Measurements from ENCODE around the gene PPP1R26. TPM values are rescaled to one million over a fixed set of nuclear protein-coding genes. Genes with fewer than 3 reads are reported as not detected.
"Not testable (repeated sequence)": the region's sequence is repeated elsewhere in the genome, so short reads cannot be mapped to it uniquely, and the experiment has no call there.

Gene PPP1R26
- total RNA-seq, 4 donors from 2014 or later, result 22.3 to 29.8 (median 25.7) TPM

- Histone ChIP-seq H3K27me3 (no peaks in the 10 kb centered on the region), H3K36me3 (no peaks in the 10 kb centered on the region), H3K4me1 (peaks cover 34 to 39% of the 10 kb centered on the region in 2 donors), H3K9me3 (no peaks in the 10 kb centered on the region), H3K27ac (peak overlapping the region; percentile 75 to 87 (median 85)), H3K4me3 (replicated peaks in 1 of 3) (no peak overlapping the region)
- TF ChIP-seq CTCF (IDR thresholded peaks at IDR 0.05) (peak in 4 of 6 experiments; percentile 4 to 38 (median 22)), POLR2A (IDR thresholded peaks at IDR 0.05) (no peak)
- intact Hi-C loops (cut with DNase I), result no loop called here
- WGBS, 2 donors, result 47 to 64% methylated on average over 8 to 10 of the region's 10 CpGs
- peak; percentile 43 to 52 for DNase-seq
Observed at GRCh38 chr9:135440620-135441019, 39.0 kb upstream of the PPP1R26 start.

- H3K4me1 ChIP-seq, result peaks cover 34 to 39% of the 10 kb centered on the region in 2 donors
- H3K4me3 ChIP-seq (replicated peaks in 1 of 3); H3K9me3 ChIP-seq; H3K27me3 ChIP-seq; H3K36me3 ChIP-seq; intact Hi-C loops (cut with DNase I): not testable (repeated sequence)
- WGBS, 2 donors, result 12 to 20% methylated on average over 15 to 23 of the region's 23 CpGs
- peak overlapping the region; percentile 75 to 87 (median 85) for H3K27ac ChIP-seq
- TF ChIP-seq CTCF (IDR thresholded peaks at IDR 0.05), result peak in 1 of 6 experiments; percentile 30
- TF ChIP-seq POLR2A (IDR thresholded peaks at IDR 0.05), result peak in 1 of 2 donors; percentile 31
- peak; percentile 79 to 82 for DNase-seq
Observed at GRCh38 chr9:135441105-135442071, 38.2 kb upstream of the PPP1R26 start.

DNA sequence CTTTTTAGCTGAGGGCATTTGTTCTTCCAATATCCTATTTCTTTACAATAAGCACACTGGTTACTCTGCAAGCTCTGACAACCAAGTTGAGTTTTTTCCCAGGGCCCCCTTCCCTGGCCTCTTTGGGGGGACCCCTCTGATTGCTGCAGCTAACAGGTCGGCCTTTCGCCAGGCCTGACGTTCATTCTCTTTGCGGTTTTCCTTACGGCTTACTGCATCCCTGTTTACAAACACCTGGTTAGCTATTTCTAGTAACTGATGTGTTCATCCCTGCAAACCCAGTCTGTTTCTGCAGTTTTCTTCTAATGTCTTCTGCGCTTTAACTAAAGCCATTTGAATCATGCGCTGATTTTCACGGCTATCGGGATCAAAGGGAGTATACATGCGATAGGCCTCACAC lies 37.5 kb upstream of the PPP1R26 start:
- WGBS, 2 donors, result 42 to 45% methylated on average over 10 of the region's 10 CpGs

GRCh38 chr9:135443797-135444425 lies 35.7 kb upstream of the PPP1R26 start:
- Histone ChIP-seq H3K27me3 (no peaks in the 10 kb centered on the region), H3K36me3 (no peaks in the 10 kb centered on the region), H3K4me1 (peaks cover 32 to 36% of the 10 kb centered on the region in 2 donors), H3K9me3 (no peaks in the 10 kb centered on the region), H3K4me3 (replicated peaks in 1 of 3) (peak overlapping the region in 1 of 3 donors; percentile 31), H3K27ac (peak overlapping the region; percentile 75 to 87 (median 85))
- intact Hi-C loops (cut with DNase I), result no loop called here
- TF ChIP-seq CTCF (IDR thresholded peaks at IDR 0.05) (peak in 1 of 6 experiments; percentile 8), POLR2A (IDR thresholded peaks at IDR 0.05) (peak in 1 of 2 donors; percentile 62)
- WGBS, 2 donors, result 27 to 40% methylated on average over 26 to 28 of the region's 28 CpGs
- DNase-seq, result peak; percentile 88 to 92

More for the DNA sequence above, 37.5 kb upstream of the PPP1R26 start:
- H3K4me3 ChIP-seq (replicated peaks in 1 of 3), result no peak overlapping the region
- H3K27ac ChIP-seq, result peak overlapping the region; percentile 75 to 87 (median 85)
- H3K27me3 ChIP-seq, result no peaks in the 10 kb centered on the region
- TF ChIP-seq CTCF (IDR thresholded peaks at IDR 0.05) (no peak), POLR2A (IDR thresholded peaks at IDR 0.05) (no peak)
- H3K4me1 ChIP-seq, result peaks cover 34 to 39% of the 10 kb centered on the region in 2 donors
- no peaks in the 10 kb centered on the region for H3K9me3 ChIP-seq
- intact Hi-C loops (cut with DNase I), result no loop called here
- no peak for DNase-seq
- H3K36me3 ChIP-seq, result no peaks in the 10 kb centered on the region

All from thyroid gland (tissue), 4 donors.